Colonic mucosa (tissue), 4 donors: ENCODE results near the gene PIP5K1B. TPM values are rescaled to one million over a fixed set of nuclear protein-coding genes. Genes with fewer than 3 reads are reported as not detected.

Source experiments
- DNase-seq: peaks from one replicate; pipeline ENCODE4 v3.0.0-alpha.2; 2020
- H3K27ac ChIP-seq: fragments of 200-600 bp; one replicate; pipeline ENCODE4 v1.8.0; 2021
- H3K27me3 ChIP-seq: fragments of 200-600 bp; one replicate; pipeline ENCODE4 v1.8.0; 2021
- H3K36me3 ChIP-seq: fragments of 200-600 bp; one replicate; pipeline ENCODE4 v1.8.0; 2021
- H3K4me1 ChIP-seq: fragments of 200-600 bp; one replicate; pipeline ENCODE4 v1.8.0; 2021; ENCODE audit warnings: mild to moderate bottlenecking
- H3K4me3 ChIP-seq: fragments of 200-600 bp; one replicate; pipeline ENCODE4 v1.8.0; 2021
- H3K9ac ChIP-seq, 2 donors: one replicate each; pipeline ENCODE4 v1.7.0; 2013; ENCODE audit warnings: control low read depth in 2 of 2, low read depth in 2 of 2, low read length in 2 of 2
- H3K9me3 ChIP-seq: fragments of 200-600 bp; one replicate; pipeline ENCODE4 v1.8.0; 2021
- intact Hi-C: fragments of 100-400 bp; cut with DNase I; formaldehyde crosslinking; loops from one replicate; pipeline ENCODE4 v1.14.1; 2022
- total RNA-seq, 2 donors: library from RNA; stranded (reverse); fragmentation: NEBNext Ultra II Directional in 1 of 2; extraction: Animal tissue kit (Norgen Biotek cat#: 25700) in 1 of 2; gene quantifications; one replicate each; pipeline ENCODE4 v1.2.1, GENCODE V29; 2021
- TF ChIP-seq, protein P1 (sequence below): fragments of 200-600 bp; IDR thresholded peaks from one replicate; pipeline ENCODE4 v1.8.0; 2022; ENCODE audit warnings: antibody characterized with exemption, mild to moderate bottlenecking
- donor health status: healthy.
- donor health status: DM: no; HTN: no; CAD: no.
- donor health status: DM: no; HTN: no; CAD: no.

PIP5K1B gene
- total RNA-seq, 2 donors from 2014 or later, result 59.2 to 74.2 TPM

- H3K4me1 ChIP-seq, result peaks cover 8% of the 10 kb centered on the region
- TF ChIP-seq, protein P1, sequence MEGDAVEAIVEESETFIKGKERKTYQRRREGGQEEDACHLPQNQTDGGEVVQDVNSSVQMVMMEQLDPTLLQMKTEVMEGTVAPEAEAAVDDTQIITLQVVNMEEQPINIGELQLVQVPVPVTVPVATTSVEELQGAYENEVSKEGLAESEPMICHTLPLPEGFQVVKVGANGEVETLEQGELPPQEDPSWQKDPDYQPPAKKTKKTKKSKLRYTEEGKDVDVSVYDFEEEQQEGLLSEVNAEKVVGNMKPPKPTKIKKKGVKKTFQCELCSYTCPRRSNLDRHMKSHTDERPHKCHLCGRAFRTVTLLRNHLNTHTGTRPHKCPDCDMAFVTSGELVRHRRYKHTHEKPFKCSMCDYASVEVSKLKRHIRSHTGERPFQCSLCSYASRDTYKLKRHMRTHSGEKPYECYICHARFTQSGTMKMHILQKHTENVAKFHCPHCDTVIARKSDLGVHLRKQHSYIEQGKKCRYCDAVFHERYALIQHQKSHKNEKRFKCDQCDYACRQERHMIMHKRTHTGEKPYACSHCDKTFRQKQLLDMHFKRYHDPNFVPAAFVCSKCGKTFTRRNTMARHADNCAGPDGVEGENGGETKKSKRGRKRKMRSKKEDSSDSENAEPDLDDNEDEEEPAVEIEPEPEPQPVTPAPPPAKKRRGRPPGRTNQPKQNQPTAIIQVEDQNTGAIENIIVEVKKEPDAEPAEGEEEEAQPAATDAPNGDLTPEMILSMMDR, result no peak
- H3K36me3 ChIP-seq, result no peaks in the 10 kb centered on the region
- H3K9me3 ChIP-seq, result no peaks in the 10 kb centered on the region
- H3K4me3 ChIP-seq, result no peak overlapping the region
- H3K27me3 ChIP-seq, result no peaks in the 10 kb centered on the region
- intact Hi-C loops, result no loop called here
- no peak for DNase-seq
- peak overlapping the region; percentile 79 for H3K27ac ChIP-seq
- peak overlapping the region in 1 of 2 donors; percentile 27 for H3K9ac ChIP-seq
Observed at GRCh38 chr9:68963416-68963815, 258.4 kb downstream of the PIP5K1B start.

DNA sequence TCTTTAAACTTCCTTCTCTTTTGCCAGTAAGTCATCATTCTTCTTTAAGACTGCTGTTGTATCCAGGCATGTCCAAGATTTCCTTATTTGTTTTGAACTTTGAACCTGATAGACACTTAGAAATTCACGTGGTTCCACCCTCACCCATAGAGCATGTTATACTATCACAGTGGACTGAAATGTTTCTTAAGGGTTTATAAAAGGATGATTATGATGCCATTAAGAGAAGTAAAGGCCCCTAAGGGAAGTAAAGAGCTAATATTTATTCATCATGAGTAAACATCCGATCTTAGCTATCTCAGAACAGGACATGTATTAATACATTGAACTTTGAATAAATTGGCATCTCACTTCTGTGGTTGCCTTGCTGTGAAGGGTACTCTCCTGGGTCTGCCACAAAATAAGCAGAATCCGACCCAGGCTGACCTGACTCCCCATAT lies 259.1 kb downstream of the PIP5K1B start:
- peak overlapping the region in 1 of 2 donors; percentile 35 for H3K9ac ChIP-seq
- peak; percentile 40 for DNase-seq

DNA sequence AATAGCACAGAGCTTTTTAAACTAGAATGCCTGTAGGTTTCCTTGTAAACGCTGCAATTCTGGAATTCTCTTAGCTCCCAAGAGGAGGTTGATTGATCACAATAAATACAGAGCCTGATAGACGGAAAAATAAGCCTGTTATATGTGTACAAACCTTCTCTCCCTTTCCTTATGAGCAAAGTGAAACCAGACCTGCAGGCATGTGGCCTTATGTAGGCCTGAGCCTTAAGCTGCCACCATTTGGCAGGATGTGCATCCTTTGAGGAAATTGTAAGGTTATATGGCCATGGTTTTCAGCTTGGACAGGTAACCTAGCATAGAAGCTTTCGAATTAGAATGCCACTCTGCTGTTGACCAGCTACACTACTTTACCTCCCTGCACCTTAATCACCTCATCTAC lies 259.7 kb downstream of the PIP5K1B start:
- peak overlapping the region; percentile 79 for H3K27ac ChIP-seq
- H3K4me1 ChIP-seq, result peaks cover 8% of the 10 kb centered on the region
- no peak overlapping the region for H3K4me3 ChIP-seq

More for the DNA sequence above, 259.1 kb downstream of the PIP5K1B start:
- Histone ChIP-seq H3K4me1 (peaks cover 8% of the 10 kb centered on the region), H3K4me3 (no peak overlapping the region), H3K9me3 (no peaks in the 10 kb centered on the region), H3K27me3 (no peaks in the 10 kb centered on the region), H3K27ac (peak overlapping the region; percentile 79), H3K36me3 (no peaks in the 10 kb centered on the region)
- TF ChIP-seq, protein P1, result no peak
- intact Hi-C loops, result no loop called here

GRCh38 chr9:68966496-68966944 lies 261.5 kb downstream of the PIP5K1B start:
- TF ChIP-seq, protein P1, result no peak

More for the DNA sequence above, 259.7 kb downstream of the PIP5K1B start:
- no peaks in the 10 kb centered on the region for H3K9me3 ChIP-seq
- TF ChIP-seq, protein P1, result no peak
- H3K27me3 ChIP-seq, result no peaks in the 10 kb centered on the region
- no peak for DNase-seq
- no peaks in the 10 kb centered on the region for H3K36me3 ChIP-seq
- H3K9ac ChIP-seq, result peak overlapping the region in 1 of 2 donors; percentile 35
- intact Hi-C loops, result no loop called here

GRCh38 chr9:68967800-68968199 lies 262.8 kb downstream of the PIP5K1B start:
- intact Hi-C loops, result no loop called here
- no peak overlapping the region for H3K27ac ChIP-seq
- TF ChIP-seq, protein P1, result no peak
- no peaks in the 10 kb centered on the region for H3K36me3 ChIP-seq
- DNase-seq, result no peak
- H3K4me3 ChIP-seq, result no peak overlapping the region
- H3K27me3 ChIP-seq, result no peaks in the 10 kb centered on the region
- peaks cover 6% of the 10 kb centered on the region for H3K4me1 ChIP-seq
- H3K9ac ChIP-seq, result no peak overlapping the region
- no peaks in the 10 kb centered on the region for H3K9me3 ChIP-seq

More at GRCh38 chr9:68966496-68966944, 261.5 kb downstream of the PIP5K1B start:
- H3K27ac ChIP-seq, result no peak overlapping the region
- H3K36me3 ChIP-seq, result no peaks in the 10 kb centered on the region
- intact Hi-C loops, result no loop called here
- H3K4me3 ChIP-seq, result no peak overlapping the region
- DNase-seq, result no peak
- H3K9me3 ChIP-seq, result no peaks in the 10 kb centered on the region
- no peak overlapping the region for H3K9ac ChIP-seq
- no peaks in the 10 kb centered on the region for H3K27me3 ChIP-seq
- H3K4me1 ChIP-seq, result peaks cover 8% of the 10 kb centered on the region
